PFSK-1 (cell line): ENCODE measurements around the gene CSF1R.

ENCODE experiments used
- FOXP2 ChIP-seq: optimal IDR thresholded peaks from 2 replicates; pipeline ENCODE3; 2011; ENCODE audit warnings: borderline replicate concordance, control low read depth, inconsistent platforms; ENCODE audit not compliant: insufficient read depth; ENCODE audit errors: extremely low read length, extremely low read depth
- POLR2AphosphoS5 ChIP-seq: IDR thresholded peaks from 2 replicates; pipeline ENCODE4 v1.6.1; 2012; ENCODE audit warnings: low read depth, mild to moderate bottlenecking, control low read depth, low read length, moderate library complexity
- REST ChIP-seq, 2 experiments: IDR thresholded peaks; 2 replicates each; pipeline versions ENCODE4 v1.6.1 to v1.8.0; 2011 to 2012; ENCODE audit warnings: low read depth in 2 of 2, low read length in 2 of 2, control low read depth in 1 of 2, inconsistent platforms in 1 of 2, mild to moderate bottlenecking in 1 of 2, moderate library complexity in 1 of 2; ENCODE audit not compliant: insufficient read depth in 1 of 2
- SIN3A ChIP-seq: IDR thresholded peaks from 2 replicates; pipeline ENCODE4 v1.6.1; 2012; ENCODE audit warnings: mild to moderate bottlenecking, low read length, moderate library complexity, borderline replicate concordance; ENCODE audit not compliant: insufficient read depth
- TAF1 ChIP-seq: IDR thresholded peaks from 2 replicates; pipeline ENCODE4 v1.6.1; 2012; ENCODE audit warnings: low read length, control low read depth, borderline replicate concordance; ENCODE audit not compliant: insufficient read depth

- TF ChIP-seq POLR2AphosphoS5 = no peak
- no peak for TF ChIP-seq TAF1
- no peak for TF ChIP-seq SIN3A
- TF ChIP-seq REST (IDR thresholded peaks at IDR 0.05; ENCODE audit: insufficient read depth in 1 of 2, low read depth in 2 of 2, low read length in 2 of 2) = no peak
- TF ChIP-seq FOXP2 = no peak
Observed at GRCh38 chr5:150061538-150061995, 24.8 kb downstream of the CSF1R start.
